SK-N-SH (cell line): ENCODE measurements around the gene TBC1D8. TPM values are rescaled to one million over a fixed set of nuclear protein-coding genes. Genes with fewer than 3 reads are reported as not detected.
A peak's percentile ranks its signal among the peaks of the same experiment; 100 is the strongest.

Experiments used
- CTCF ChIA-PET: fragments of 300-600, 350-600 bp; formaldehyde crosslinking; extraction: SDS; loops from one replicate; lab custom pipeline; 2021; lab: Yijun Ruan, JAX
- POLR2A ChIA-PET: fragments of 350-600 bp; sonication (Branson Sonifier 250); formaldehyde crosslinking; extraction: SDS; loops from one replicate; lab custom pipeline; 2020; ENCODE audit warnings: antibody characterized with exemption, inconsistent platforms; lab: Yijun Ruan, JAX
- DNase-seq: peaks from one replicate; pipeline ENCODE4 v3.0.0; 2012
- H2AFZ ChIP-seq: fragments of 200-600 bp; sonication (generic); 2 replicates; pipeline ENCODE4 v1.8.1; 2016; ENCODE audit warnings: antibody characterized with exemption, mild to moderate bottlenecking, low read depth
- H3F3A ChIP-seq: fragments of 200-600 bp; sonication (generic); replicated peaks from 2 replicates; pipeline ENCODE3; 2016; ENCODE audit warnings: antibody characterized with exemption, mild to moderate bottlenecking; ENCODE audit not compliant: insufficient read depth
- H3K27ac ChIP-seq, 2 experiments: fragments of 200-500 bp in 1 of 2; fragments of 200-600 bp in 1 of 2; sonication (Bioruptor generic) in 1 of 2; sonication (generic), shearing (Covaris generic) in 1 of 2; 2 replicates each; pipeline versions ENCODE4 v1.5.1 to v1.6.1; 2014 to 2016; ENCODE audit warnings: low read depth in 2 of 2, inconsistent platforms in 1 of 2, low read length in 1 of 2, mild to moderate bottlenecking in 1 of 2, mixed read lengths in 1 of 2
- H3K27me3 ChIP-seq: fragments of 200-600 bp; sonication (generic), shearing (Covaris generic); 2 replicates; pipeline ENCODE4 v1.6.1; 2016; ENCODE audit warnings: mixed run types; ENCODE audit not compliant: insufficient read depth
- H3K36me3 ChIP-seq, 2 experiments: fragments of 200-500 bp in 1 of 2; fragments of 200-600 bp in 1 of 2; sonication (Bioruptor generic) in 1 of 2; sonication (generic) in 1 of 2; replicated peaks in 1 of 2; 2 replicates each; pipeline versions ENCODE3 to v1.5.1; 2014 to 2016; ENCODE audit warnings: low read length in 1 of 2, mild to moderate bottlenecking in 1 of 2; ENCODE audit not compliant: insufficient read depth in 2 of 2, control insufficient read depth in 1 of 2
- H3K4me1 ChIP-seq, 2 experiments: fragments of 200-500 bp in 1 of 2; fragments of 200-600 bp in 1 of 2; sonication (Bioruptor generic) in 1 of 2; sonication (generic), shearing (Covaris generic) in 1 of 2; 2 replicates each; pipeline versions ENCODE4 v1.5.1 to v1.6.1; 2014 to 2016; ENCODE audit warnings: low read depth in 1 of 2, low read length in 1 of 2, mixed run types in 1 of 2; ENCODE audit not compliant: insufficient read depth in 2 of 2, control insufficient read depth in 1 of 2
- H3K4me2 ChIP-seq: fragments of 200-600 bp; sonication (generic), shearing (Covaris generic); 2 replicates; pipeline ENCODE4 v1.6.1; 2017; ENCODE audit warnings: mixed run types
- H3K4me3 ChIP-seq, 2 experiments: fragments of 200-500 bp in 1 of 2; fragments of 200-600 bp in 1 of 2; sonication (Bioruptor generic) in 1 of 2; sonication (generic), shearing (Covaris generic) in 1 of 2; 2 replicates each; pipeline versions ENCODE4 v1.5.1 to v1.8.1; 2014 to 2016; ENCODE audit warnings: low read depth in 2 of 2, inconsistent platforms in 1 of 2, low read length in 1 of 2, mild to moderate bottlenecking in 1 of 2, mixed read lengths in 1 of 2, moderate library complexity in 1 of 2
- H3K79me2 ChIP-seq: fragments of 200-600 bp; sonication (generic); 2 replicates; pipeline ENCODE4 v1.8.1; 2017; ENCODE audit warnings: mild to moderate bottlenecking; ENCODE audit not compliant: insufficient read depth
- H3K9ac ChIP-seq: fragments of 200-600 bp; sonication (generic); 2 replicates; pipeline ENCODE4 v1.6.1; 2017; ENCODE audit warnings: mixed run types
- H3K9me2 ChIP-seq: fragments of 200-600 bp; sonication (generic); 2 replicates; pipeline ENCODE4 v1.6.1; 2017; ENCODE audit warnings: mixed run types
- H3K9me3 ChIP-seq: fragments of 200-600 bp; sonication (generic); 2 replicates; pipeline ENCODE4 v1.6.1; 2017; ENCODE audit warnings: mixed run types, mild to moderate bottlenecking, moderate library complexity
- H4K20me1 ChIP-seq: fragments of 200-600 bp; sonication (generic); 2 replicates; pipeline ENCODE4 v1.6.1; 2017; ENCODE audit warnings: mild to moderate bottlenecking, mixed run types; ENCODE audit not compliant: insufficient read depth
- FOSL2 ChIP-seq: IDR thresholded peaks from 2 replicates; pipeline ENCODE4 v1.4.0; 2012; ENCODE audit warnings: low read depth, mild to moderate bottlenecking, moderate library complexity, borderline replicate concordance
- FOXJ3 ChIP-seq: sonication (generic); formaldehyde crosslinking; IDR thresholded peaks from 2 replicates; pipeline ENCODE4 v1.5.1; 2020; ENCODE audit warnings: mild to moderate bottlenecking, missing genetic modification reagents
- GABPA ChIP-seq: IDR thresholded peaks from 2 replicates; pipeline ENCODE4 v1.4.0; 2012; ENCODE audit warnings: low read depth, mild to moderate bottlenecking
- GATA2 ChIP-seq: sonication (generic); formaldehyde crosslinking; IDR thresholded peaks from 2 replicates; pipeline ENCODE4 v1.5.0; 2020; ENCODE audit warnings: mild to moderate bottlenecking, missing genetic modification reagents
- IRF3 ChIP-seq: fragments of 150-350 bp; IDR thresholded peaks from 2 replicates; pipeline ENCODE4 v1.6.1; 2016; ENCODE audit warnings: mild to moderate bottlenecking, low read depth, low read length
- JUND ChIP-seq: IDR thresholded peaks from 2 replicates; pipeline ENCODE4 v1.4.0; 2012
- MEF2A ChIP-seq: IDR thresholded peaks from 2 replicates; pipeline ENCODE4 v1.4.0; 2012; ENCODE audit warnings: low read depth, borderline replicate concordance
- MXI1 ChIP-seq: IDR thresholded peaks from 2 replicates; pipeline ENCODE4 v1.6.1; 2012; ENCODE audit warnings: mild to moderate bottlenecking, low read depth, low read length, improper control_type of control experiment
- NFIC ChIP-seq: IDR thresholded peaks from 2 replicates; pipeline ENCODE4 v1.4.0; 2012; ENCODE audit warnings: borderline replicate concordance
- NRF1 ChIP-seq: IDR thresholded peaks from 2 replicates; pipeline ENCODE4 v1.6.1; 2012; ENCODE audit warnings: low read depth, mild to moderate bottlenecking, low read length
- PBX3 ChIP-seq: IDR thresholded peaks from 2 replicates; pipeline ENCODE4; 2012
- POLR2AphosphoS5 ChIP-seq: IDR thresholded peaks from 2 replicates; pipeline ENCODE4 v1.6.1; 2012; ENCODE audit warnings: low read depth, low read length
- RCOR1 ChIP-seq: fragments of 150-350 bp; IDR thresholded peaks from 2 replicates; pipeline ENCODE4 v1.6.1; 2017; ENCODE audit warnings: antibody characterized with exemption, low read length
- REST ChIP-seq: IDR thresholded peaks from 2 replicates; pipeline ENCODE4 v1.6.1; 2012; ENCODE audit warnings: mild to moderate bottlenecking, low read depth, low read length, moderate library complexity
- RFX5 ChIP-seq: IDR thresholded peaks from 2 replicates; pipeline ENCODE4 v1.6.1; 2012; ENCODE audit warnings: mild to moderate bottlenecking, improper control_type of control experiment, low read length
- SMC3 ChIP-seq: IDR thresholded peaks from 2 replicates; pipeline ENCODE4 v1.6.1; 2012; ENCODE audit warnings: low read depth, low read length, improper control_type of control experiment
- TAF1 ChIP-seq: IDR thresholded peaks from 2 replicates; pipeline ENCODE4 v1.6.1; 2012; ENCODE audit warnings: low read depth, mild to moderate bottlenecking, low read length, moderate library complexity, borderline replicate concordance
- TCF12 ChIP-seq: IDR thresholded peaks from 2 replicates; pipeline ENCODE4 v1.4.0; 2012
- YY1 ChIP-seq: IDR thresholded peaks from 2 replicates; pipeline ENCODE4 v1.4.0; 2012; ENCODE audit warnings: low read depth, mild to moderate bottlenecking
- ZBTB33 ChIP-seq: IDR thresholded peaks from 2 replicates; pipeline ENCODE4 v1.4.0; 2012; ENCODE audit warnings: low read depth, borderline replicate concordance
- WGBS: methylation state at CpG from one replicate; pipeline ENCODE4 v1.1.6; 2017; ENCODE audit warnings: low lambda C conversion rate; 5-methylcytosine and 5-hydroxymethylcytosine counted together
- polyA plus RNA-seq, 3 experiments: library from polyadenylated mRNA; depleted of rRNA; stranded (reverse); fragments of >200 nt; gene quantifications; 2 replicates each; pipeline ENCODE4 v1.2.3, GENCODE V29; 2012

TBC1D8 gene
- polyA plus RNA-seq, 1 of the 3 experiments (the other 2 are of a cell fraction): 5.3 TPM

- POLR2A ChIA-PET: no interaction called here
- no peaks in the 10 kb centered on the region for H3K79me2 ChIP-seq
- H3K27ac ChIP-seq: peak overlapping the region in 1 of 2 experiments; percentile 43; a peak in 1 of 4 replicates
- no peaks in the 10 kb centered on the region for H3K27me3 ChIP-seq
- H3K4me1 ChIP-seq: peaks cover 26 to 30% of the 10 kb centered on the region in 2 experiments; a peak in 3 of 4 replicates
- TF ChIP-seq GABPA (no peak), PBX3 (no peak), NFIC (no peak), RCOR1 (no peak), NRF1 (no peak), MEF2A (no peak), POLR2AphosphoS5 (no peak), TCF12 (no peak), FOXJ3 (no peak), ZBTB33 (no peak), RFX5 (no peak), IRF3 (no peak)
- CTCF ChIA-PET: interaction anchor here (1.0 kb wide), 1 partner anchor 87 kb away, joined by 3 read pairs; no protein-coding TSS in a partner anchor
- H3K4me3 ChIP-seq: no peak overlapping the region
- WGBS: 88% methylated on average over 4 of the region's 5 CpGs
- H2AFZ ChIP-seq: no peak overlapping the region
- no peaks in the 10 kb centered on the region for H3K9me2 ChIP-seq
- no peaks in the 10 kb centered on the region for H3K36me3 ChIP-seq
- peaks cover 5% of the 10 kb centered on the region for H3F3A ChIP-seq
- no peaks in the 10 kb centered on the region for H4K20me1 ChIP-seq
- DNase-seq: no peak
- H3K9me3 ChIP-seq: no peaks in the 10 kb centered on the region
- H3K9ac ChIP-seq: no peak overlapping the region
- H3K4me2 ChIP-seq: peak overlapping the region; percentile 65; the same call in 1 of the 2 replicates
These were observed 27.2 kb downstream of the TBC1D8 start for GRCh38 chr2:101123795-101124471.

- WGBS: 92% methylated on average over 7 of the region's 7 CpGs
- H3K4me1 ChIP-seq: peaks cover 26 to 30% of the 10 kb centered on the region in 2 experiments; a peak in 3 of 4 replicates
- no peaks in the 10 kb centered on the region for H3K9me2 ChIP-seq
- H3K4me2 ChIP-seq: no peak overlapping the region
- no peak overlapping the region for H3K4me3 ChIP-seq
- no peaks in the 10 kb centered on the region for H3K27me3 ChIP-seq
- POLR2A ChIA-PET: no interaction called here
- no peaks in the 10 kb centered on the region for H3K36me3 ChIP-seq
- CTCF ChIA-PET: interaction anchor here (1.2 to 1.3 kb wide), 2 partner anchors 74 to 84 kb away, joined by 3 to 6 read pairs; no protein-coding TSS in a partner anchor
- no peaks in the 10 kb centered on the region for H3K9me3 ChIP-seq
- peak overlapping the region in 1 of 2 experiments; percentile 51; a peak in 1 of 4 replicates for H3K27ac ChIP-seq
- H3K9ac ChIP-seq: no peak overlapping the region
- no peaks in the 10 kb centered on the region for H4K20me1 ChIP-seq
- H2AFZ ChIP-seq: no peak overlapping the region
- H3K79me2 ChIP-seq: no peaks in the 10 kb centered on the region
- H3F3A ChIP-seq: peaks cover 5% of the 10 kb centered on the region
- DNase-seq: no peak
- TF ChIP-seq REST (no peak), FOSL2 (no peak), RFX5 (no peak), MXI1 (no peak), JUND (no peak), GATA2 (CRISPR knock-in tag) (no peak), TAF1 (no peak), MEF2A (no peak), RCOR1 (no peak), YY1 (no peak), FOXJ3 (no peak), SMC3 (no peak)
These were observed 30.0 kb downstream of the TBC1D8 start for GRCh38 chr2:101121174-101121573.
